Measurements from ENCODE around the gene IQCF2. TPM values are rescaled to one million over a fixed set of nuclear protein-coding genes. Genes with fewer than 3 reads are reported as not detected.

Gene IQCF2
- not detected for total RNA-seq

DNA sequence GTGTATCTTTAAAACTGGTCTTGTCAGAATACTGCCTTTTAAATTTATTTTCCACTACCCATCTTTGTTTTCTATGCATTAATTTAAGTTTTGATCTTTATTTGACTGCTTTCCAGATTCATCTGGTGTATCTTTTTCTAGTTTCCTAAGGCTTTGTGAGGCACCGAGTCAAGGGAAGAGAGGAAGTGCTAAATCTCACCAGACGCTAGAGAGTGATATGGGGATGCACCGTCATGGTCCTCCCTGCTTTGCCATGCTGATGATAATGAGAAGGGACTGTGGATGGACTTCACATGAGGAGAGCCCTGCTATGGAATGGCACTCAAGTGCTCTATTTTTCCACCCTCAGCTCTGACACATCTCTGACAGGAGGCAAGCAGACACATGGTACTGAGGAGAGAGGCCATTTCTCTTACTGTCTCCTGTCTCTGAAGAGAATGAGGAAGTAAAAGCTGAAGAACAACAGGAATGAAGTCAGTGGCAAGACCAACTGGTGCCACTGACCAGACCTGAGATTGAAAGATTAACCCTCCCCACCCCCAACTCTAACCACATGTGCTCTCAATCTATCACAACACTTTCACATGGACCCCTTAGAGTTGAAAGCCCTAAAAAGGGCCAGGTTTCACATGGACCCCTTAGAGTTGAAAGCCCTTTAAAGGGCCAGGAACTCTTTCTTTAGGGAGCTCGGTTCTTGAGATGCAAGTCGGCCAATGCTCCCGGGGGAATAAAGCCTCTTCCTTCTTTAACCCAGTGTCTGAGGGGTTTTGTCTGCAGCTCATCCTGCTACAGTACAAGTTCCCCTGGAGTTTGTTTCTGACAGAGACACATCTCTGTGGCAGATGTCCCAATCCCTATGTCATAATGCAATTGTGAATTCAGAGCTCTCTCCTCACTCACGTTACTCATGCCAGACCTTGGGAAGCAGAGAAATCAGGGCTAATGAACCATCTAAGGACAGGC, at the start of gene IQCF2:
TSS of gene IQCF2 (plus strand) at position 913 of the 963 bp plus-strand sequence. CDS start 52 bp downstream, outside the sequence.
- Histone ChIP-seq H3K36me3 (no peaks in the 10 kb centered on the region), H3K27me3 (no peaks in the 10 kb centered on the region), H3K27ac (no peak within 1 kb of the TSS), H3K4me1 (no peaks in the 10 kb centered on the region), H3K4me3 (no peak within 1 kb of the TSS), H3K9me3 (no peaks in the 10 kb centered on the region)
- TF ChIP-seq POLR2AphosphoS5 (IDR thresholded peaks at IDR 0.05) = no peak
- TF ChIP-seq POLR2A (IDR thresholded peaks at IDR 0.05) = no peak
- no peak for TF ChIP-seq EP300 (IDR thresholded peaks at IDR 0.05)
- TF ChIP-seq, protein P1, sequence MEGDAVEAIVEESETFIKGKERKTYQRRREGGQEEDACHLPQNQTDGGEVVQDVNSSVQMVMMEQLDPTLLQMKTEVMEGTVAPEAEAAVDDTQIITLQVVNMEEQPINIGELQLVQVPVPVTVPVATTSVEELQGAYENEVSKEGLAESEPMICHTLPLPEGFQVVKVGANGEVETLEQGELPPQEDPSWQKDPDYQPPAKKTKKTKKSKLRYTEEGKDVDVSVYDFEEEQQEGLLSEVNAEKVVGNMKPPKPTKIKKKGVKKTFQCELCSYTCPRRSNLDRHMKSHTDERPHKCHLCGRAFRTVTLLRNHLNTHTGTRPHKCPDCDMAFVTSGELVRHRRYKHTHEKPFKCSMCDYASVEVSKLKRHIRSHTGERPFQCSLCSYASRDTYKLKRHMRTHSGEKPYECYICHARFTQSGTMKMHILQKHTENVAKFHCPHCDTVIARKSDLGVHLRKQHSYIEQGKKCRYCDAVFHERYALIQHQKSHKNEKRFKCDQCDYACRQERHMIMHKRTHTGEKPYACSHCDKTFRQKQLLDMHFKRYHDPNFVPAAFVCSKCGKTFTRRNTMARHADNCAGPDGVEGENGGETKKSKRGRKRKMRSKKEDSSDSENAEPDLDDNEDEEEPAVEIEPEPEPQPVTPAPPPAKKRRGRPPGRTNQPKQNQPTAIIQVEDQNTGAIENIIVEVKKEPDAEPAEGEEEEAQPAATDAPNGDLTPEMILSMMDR (IDR thresholded peaks at IDR 0.05) = no peak
- 62% methylated on average over 7 of the region's 7 CpGs for WGBS
- no peak for DNase-seq (ENCODE audit: low spot score in 2 of 2)

GRCh38 chr3:51813539-51813938, 47.9 kb upstream of the IQCF2 start:
- TF ChIP-seq, protein P1 (IDR thresholded peaks at IDR 0.05) = no peak
- TF ChIP-seq POLR2AphosphoS5 (IDR thresholded peaks at IDR 0.05) (no peak), EP300 (IDR thresholded peaks at IDR 0.05) (no peak)
- peaks cover 2% of the 10 kb centered on the region for H3K27me3 ChIP-seq
- no peak overlapping the region for H3K4me3 ChIP-seq
- no peaks in the 10 kb centered on the region for H3K9me3 ChIP-seq
- H3K4me1 ChIP-seq = no peaks in the 10 kb centered on the region
- H3K36me3 ChIP-seq = no peaks in the 10 kb centered on the region
- H3K27ac ChIP-seq = no peak overlapping the region
- 85% methylated on average over 3 of the region's 6 CpGs for WGBS
- no peak for DNase-seq (ENCODE audit: low spot score in 2 of 2)

DNA sequence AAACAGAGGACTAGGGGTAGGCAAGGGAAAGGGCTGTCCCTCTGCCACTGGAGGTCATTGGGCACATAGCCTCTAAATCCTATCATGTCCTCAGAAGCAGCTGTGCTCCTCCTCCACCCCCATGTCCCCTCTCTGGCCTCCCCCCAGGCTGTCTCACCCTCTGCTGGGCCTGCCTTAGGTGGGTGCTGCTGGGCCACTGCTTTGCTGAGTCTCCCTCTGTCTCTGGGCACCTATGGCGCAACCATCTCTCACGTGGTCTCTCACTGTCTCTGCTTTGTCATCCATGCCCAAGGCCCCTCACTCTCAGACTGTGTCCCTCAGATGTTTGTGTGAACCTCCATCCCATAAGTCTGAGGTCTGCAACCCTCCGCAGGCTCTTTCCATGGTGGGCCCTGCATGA, 47.4 kb upstream of the IQCF2 start:
- 94% methylated on average over 3 of the region's 3 CpGs for WGBS
- H3K27me3 ChIP-seq = peaks cover 6% of the 10 kb centered on the region
- H3K4me1 ChIP-seq = no peaks in the 10 kb centered on the region
- H3K36me3 ChIP-seq = no peaks in the 10 kb centered on the region
- no peak for DNase-seq (ENCODE audit: low spot score in 2 of 2)
- no peaks in the 10 kb centered on the region for H3K9me3 ChIP-seq
- TF ChIP-seq, protein P1 (IDR thresholded peaks at IDR 0.05) = no peak
- TF ChIP-seq POLR2AphosphoS5 (IDR thresholded peaks at IDR 0.05) (no peak), EP300 (IDR thresholded peaks at IDR 0.05) (no peak)
- H3K27ac ChIP-seq = no peak overlapping the region
- H3K4me3 ChIP-seq = no peak overlapping the region

- H3K27me3 ChIP-seq = peaks cover 21% of the 10 kb centered on the region
- H3K4me1 ChIP-seq = no peaks in the 10 kb centered on the region
- H3K27ac ChIP-seq = no peak overlapping the region
- H3K4me3 ChIP-seq = no peak overlapping the region
- no peak for DNase-seq (ENCODE audit: low spot score in 2 of 2)
- WGBS = 70% methylated on average over 3 of the region's 4 CpGs
- no peaks in the 10 kb centered on the region for H3K9me3 ChIP-seq
- H3K36me3 ChIP-seq = no peaks in the 10 kb centered on the region
- TF ChIP-seq POLR2A (IDR thresholded peaks at IDR 0.05) (no peak), EP300 (IDR thresholded peaks at IDR 0.05) (no peak), POLR2AphosphoS5 (IDR thresholded peaks at IDR 0.05) (no peak)
- TF ChIP-seq, protein P1 (IDR thresholded peaks at IDR 0.05) = no peak
Observed at GRCh38 chr3:51815614-51816013, 45.8 kb upstream of the IQCF2 start.

- Histone ChIP-seq H3K9me3 (no peaks in the 10 kb centered on the region), H3K4me3 (no peak overlapping the region), H3K4me1 (no peaks in the 10 kb centered on the region), H3K27ac (no peak overlapping the region), H3K36me3 (no peaks in the 10 kb centered on the region), H3K27me3 (peaks cover 21% of the 10 kb centered on the region)
- WGBS = 69% methylated on average over 2 of the region's 2 CpGs
- no peak for DNase-seq (ENCODE audit: low spot score in 2 of 2)
- TF ChIP-seq POLR2AphosphoS5 (IDR thresholded peaks at IDR 0.05) (no peak), POLR2A (IDR thresholded peaks at IDR 0.05) (no peak), EP300 (IDR thresholded peaks at IDR 0.05) (no peak)
- TF ChIP-seq, protein P1 (IDR thresholded peaks at IDR 0.05) = no peak
Observed at GRCh38 chr3:51816723-51817122, 44.7 kb upstream of the IQCF2 start.
